Kasumi-1 (cell line): ENCODE measurements around the gene CHN2.

Source experiments
- DNase-seq, 2 experiments: peaks; one replicate each; lab custom pipeline; 2025; lab: John Stamatoyannopoulos, UW

Gene CHN2

DNA sequence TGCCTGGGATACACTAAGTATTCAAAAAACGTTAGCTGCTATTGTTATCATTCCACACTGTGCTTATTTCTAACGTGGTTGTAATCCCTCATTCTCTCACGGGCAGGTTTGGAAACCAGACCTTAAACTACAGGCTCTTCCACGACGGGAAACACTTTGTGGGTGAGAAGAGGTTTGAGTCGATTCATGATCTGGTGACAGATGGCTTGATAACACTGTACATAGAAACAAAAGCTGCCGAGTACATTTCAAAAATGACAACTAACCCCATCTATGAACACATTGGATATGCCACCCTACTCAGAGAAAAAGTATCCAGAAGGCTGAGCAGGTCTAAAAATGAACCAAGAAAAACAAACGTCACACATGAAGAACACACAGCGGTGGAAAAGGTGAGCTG, 205.9 kb downstream of the CHN2 start:
- DNase-seq: no peak

DNA sequence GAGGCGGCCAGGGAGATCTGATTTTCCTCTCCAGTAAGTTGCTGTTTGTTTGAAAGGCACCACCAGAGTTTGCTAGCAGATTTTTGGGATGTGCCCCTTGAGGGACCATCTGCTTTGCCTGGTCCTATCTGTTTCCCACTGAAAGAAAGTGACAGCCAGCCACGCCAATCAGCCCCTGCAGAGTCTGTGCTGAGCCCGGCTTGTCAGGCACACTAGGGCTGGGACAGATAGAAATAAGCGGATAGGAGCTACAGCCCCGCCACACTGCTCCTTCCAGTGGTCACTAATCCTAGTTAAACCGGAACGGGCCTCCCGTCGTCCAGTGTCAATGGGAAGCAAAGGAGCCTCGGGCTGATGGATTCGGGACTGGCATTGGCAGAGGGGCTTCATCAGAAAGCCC, 207.2 kb downstream of the CHN2 start:
- DNase-seq: no peak

DNA sequence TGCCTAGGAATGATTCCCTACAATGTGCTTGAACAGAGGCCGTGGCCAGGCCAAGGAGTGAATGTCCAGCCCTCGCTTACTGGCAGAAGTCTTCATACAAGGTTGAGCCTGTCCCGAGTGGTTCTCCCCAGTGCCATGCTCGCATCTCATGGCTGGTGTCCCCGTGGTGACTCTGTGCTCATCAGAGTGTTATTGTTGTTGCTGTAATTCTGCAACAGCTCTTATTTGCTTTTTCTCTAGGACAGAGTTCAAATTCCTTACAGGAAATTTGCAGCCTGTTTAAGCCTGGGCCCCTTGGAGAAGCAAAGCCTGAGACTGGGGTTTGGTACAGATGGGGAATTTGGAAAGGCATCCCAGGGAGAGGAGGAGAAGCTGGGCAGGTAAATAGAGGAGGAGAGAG, 211.3 kb downstream of the CHN2 start:
- no peak for DNase-seq

DNA sequence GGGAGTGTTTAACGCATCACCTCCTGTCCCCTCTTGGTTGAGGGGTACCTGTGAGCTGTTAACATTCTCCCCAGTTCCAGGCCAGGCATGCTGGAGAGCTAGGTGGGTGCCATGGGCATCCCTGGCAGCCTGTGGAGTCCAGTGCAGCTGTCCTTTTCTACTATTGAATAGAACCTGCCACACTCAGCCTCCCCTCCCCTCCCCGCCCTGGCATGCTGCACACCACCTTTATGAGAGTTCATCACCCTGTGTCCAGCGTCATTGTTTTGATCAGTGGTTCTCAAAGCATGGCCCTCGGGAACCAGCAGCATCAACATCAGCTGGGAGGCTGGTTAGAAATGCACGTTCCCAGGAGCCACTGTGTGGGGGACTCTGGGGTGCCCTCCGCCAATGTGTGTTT, 211.8 kb downstream of the CHN2 start:
- no peak for DNase-seq

DNA sequence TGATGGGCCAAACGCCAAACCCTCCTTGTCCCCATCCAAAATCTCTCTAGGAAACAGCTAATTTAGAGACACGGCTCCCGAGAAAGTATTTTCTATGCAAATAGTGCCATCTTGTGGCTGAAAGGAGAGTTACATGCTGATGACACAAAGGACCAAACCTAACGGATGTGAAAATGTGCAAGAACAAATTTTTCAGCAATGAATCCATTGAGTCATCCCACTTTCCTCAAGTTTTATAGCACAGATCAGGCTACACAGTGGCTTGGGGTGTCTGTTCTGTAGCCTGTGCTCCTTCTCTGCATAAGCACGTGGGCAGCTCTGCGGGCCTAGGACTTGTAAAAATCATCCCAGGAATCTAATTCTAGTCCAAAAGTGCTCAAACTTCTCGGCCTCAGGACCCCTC, 214.3 kb downstream of the CHN2 start:
- DNase-seq: peak; percentile 81 to 91

DNA sequence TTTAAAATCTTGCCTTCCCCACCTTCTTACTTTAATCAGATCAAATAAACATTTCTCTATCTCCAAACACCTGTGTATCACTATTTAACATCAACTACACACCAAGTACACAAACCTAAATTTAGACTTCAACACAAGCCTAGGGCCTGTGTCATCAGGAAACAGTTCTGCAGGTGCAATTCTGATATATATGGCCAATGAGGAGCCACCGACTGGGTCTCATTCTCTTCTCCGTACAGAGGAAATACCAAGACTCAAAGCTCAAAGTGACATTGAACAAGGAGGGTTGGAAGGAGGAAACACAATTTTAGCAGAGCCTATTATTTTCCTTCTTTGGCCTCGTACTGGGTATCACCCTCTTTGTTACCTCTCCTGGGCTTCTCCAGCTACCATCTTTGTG, 216.4 kb downstream of the CHN2 start:
- no peak for DNase-seq

DNA sequence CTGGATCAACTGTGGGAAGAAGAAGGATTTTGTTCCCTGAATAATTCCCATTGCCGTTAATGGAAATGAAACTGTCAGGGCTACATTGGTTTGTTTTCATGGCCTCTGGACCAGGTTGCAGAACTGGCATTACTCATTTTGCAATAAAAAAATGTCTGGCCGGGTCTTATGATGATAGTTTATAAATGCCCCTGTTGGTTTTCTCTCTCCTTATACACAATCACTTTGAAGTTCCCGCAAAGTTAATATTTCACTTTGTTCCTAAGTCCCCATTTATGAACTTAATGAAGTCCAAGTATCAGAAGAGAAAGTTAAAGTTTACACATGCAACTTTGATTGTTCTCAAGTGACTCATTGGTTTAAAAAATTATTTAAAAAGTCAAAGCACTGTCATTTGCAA, 218.3 kb downstream of the CHN2 start:
- no peak for DNase-seq

DNA sequence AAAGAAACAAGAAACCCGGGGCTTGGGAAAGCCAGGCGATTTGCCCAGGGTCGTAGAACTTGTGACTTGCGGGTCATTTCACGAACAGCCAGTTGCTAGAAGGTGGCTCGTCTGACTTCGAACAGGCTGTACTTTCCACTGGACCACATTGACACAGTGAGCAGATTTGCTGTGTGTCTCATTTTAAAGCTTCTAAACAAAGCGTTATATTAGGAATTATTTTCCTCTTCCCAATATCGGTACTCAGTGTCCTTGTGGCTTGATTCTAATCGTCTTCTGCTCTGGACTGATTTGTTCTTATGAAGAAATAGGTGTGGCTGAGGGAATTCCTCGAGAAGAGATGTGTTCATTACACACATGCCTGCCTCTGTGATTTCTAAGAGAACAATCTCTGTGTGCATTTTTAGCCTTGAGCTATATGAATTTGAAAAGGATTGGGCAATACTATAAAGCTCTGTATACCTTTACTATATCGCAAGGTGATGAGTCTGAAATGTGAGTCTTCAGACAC, 219.1 kb downstream of the CHN2 start:
- DNase-seq: no peak

DNA sequence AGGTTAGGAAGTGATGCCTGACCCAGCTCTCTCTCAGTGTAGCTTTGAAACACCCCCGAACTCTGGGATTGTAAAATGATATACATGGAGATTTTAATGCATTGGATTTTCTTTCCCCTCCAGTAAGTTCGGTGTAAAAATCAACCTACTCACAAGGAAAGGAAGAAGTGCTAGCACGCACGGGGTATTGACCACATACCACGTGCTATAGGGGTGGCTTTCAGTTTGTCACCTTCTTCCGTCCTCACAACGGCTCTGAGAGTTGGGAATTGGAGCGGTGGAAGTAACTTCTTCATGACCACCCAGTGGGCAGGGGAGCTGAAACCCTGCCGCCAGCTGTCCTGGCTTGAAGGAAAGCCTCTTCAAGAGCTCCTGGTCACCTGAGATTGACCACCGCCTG, 219.6 kb downstream of the CHN2 start:
- no peak for DNase-seq

DNA sequence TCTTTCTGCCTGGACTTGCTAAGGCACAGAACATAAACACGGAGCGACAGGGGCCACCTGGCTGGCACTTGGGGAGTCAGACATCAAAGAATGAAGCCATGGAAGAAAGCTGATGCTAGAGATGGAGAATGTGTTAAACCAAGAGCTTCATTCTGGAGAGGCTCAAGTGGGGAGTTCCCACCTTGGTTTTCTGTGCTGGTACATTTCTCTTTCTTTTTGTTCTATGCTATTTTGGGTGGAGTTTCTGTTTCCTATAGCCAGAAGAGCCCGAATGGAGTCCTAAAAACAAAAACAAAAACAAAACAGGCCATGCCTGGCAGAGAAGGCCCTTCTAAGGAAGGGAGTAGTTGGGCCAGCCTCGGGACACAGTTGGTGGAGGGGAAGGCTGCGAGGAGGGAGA, 220.6 kb downstream of the CHN2 start:
- no peak for DNase-seq

DNA sequence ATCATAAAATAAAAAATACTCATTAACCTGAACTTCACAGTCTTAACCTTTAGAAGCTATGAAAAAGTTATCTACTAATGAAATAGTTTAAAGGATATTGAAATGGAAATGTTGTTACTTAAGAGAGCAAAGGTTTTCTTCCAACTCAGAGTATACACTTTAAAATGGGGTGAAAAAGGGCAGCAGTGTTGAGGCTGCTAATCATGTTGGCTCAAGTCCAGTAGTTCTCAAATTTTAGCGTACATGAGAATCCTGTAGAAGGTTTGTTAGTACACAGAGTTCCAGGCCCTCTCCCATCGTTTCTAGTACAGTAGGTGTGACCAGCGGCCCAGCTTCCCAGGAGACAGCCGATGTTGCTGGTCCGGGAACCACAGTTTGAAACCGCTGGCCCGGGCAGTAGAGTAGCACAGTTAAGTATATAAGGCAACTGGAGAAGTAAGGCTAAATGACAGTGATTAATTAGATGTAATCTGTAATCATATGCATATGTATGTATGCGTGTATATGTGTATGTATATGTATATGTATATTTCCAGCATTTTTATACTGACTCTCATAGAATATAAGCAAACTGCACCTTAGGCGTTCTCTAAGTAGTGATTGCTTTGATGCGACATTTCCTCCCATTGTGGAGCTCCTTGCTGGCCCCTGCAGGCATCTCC, 221.8 kb downstream of the CHN2 start:
- no peak for DNase-seq

DNA sequence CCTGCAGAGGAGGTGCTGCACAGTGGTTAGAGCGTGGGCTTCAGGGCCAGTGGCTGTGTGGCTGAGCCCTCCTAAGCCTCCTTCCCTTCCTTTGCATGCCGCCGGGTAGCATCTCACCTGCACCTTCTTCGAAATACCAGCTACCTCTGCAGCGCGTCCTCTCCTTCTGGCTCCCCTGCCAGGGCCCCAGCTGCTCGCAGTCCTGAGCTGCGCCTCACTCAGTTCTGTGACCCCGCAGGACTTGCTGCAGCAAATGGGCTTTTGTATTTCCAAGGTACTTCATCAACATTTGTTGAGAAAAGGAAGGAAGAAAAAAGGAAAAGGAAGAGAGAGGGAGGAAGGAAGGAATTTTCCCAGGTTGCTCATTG, 222.3 kb downstream of the CHN2 start:
- DNase-seq: no peak

DNA sequence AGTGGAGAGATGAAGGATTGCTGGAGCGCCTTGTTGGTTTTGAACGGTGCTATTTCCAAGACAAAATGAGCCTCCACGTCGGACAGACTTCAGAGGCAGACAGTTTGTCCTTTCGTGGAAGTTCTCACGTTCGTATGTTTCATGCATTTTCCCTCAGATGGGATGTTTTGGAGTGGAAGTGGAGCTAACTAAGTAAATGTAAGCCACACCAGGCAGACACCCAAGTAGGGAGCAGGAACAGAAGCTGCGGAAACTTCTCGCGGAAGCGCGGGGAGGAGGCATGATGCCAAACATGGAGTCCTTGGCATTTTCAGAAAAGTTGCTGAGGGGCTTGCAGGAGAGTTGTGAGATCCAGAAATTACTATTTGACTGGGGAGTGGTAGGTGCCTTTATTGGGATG, 223.5 kb downstream of the CHN2 start:
- no peak for DNase-seq

DNA sequence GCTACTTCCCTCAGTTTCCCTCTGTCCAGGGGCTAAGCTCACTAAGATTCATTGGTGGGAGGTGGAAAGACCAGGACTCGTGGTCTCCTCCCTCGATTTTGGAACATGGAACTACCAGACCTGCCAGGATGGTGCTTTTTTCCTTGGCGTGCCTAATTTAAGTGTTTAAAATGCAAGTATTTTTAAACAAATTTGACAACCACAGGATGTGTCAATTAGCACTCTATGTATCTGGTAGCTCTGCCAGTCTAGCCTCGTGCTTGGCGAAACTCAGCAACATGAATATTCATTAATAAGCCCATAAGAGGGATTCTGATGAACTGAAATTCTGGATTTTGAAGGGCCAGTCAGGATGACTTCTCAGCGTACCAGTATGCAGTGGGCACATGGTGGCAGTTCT, 224.1 kb downstream of the CHN2 start:
- DNase-seq: no peak

DNA sequence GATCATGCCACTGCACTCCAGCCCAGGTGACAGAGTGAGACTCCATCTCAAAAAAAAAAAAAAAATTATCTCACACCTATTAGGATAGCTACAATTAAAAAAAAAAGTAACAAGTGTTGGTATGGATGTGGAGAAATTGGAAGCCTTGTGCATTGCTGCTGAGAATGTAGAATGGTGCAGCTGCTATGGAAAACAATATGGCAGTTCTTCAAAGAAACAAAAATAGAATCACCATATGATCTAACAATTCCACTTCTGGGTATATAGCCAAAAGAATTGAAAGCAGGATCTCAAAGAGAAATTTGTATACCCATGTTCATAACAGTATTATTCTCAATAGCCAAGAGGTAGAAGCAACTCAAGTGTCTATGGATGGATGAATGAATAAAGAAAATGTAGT, 225.4 kb downstream of the CHN2 start:
- DNase-seq: no peak

DNA sequence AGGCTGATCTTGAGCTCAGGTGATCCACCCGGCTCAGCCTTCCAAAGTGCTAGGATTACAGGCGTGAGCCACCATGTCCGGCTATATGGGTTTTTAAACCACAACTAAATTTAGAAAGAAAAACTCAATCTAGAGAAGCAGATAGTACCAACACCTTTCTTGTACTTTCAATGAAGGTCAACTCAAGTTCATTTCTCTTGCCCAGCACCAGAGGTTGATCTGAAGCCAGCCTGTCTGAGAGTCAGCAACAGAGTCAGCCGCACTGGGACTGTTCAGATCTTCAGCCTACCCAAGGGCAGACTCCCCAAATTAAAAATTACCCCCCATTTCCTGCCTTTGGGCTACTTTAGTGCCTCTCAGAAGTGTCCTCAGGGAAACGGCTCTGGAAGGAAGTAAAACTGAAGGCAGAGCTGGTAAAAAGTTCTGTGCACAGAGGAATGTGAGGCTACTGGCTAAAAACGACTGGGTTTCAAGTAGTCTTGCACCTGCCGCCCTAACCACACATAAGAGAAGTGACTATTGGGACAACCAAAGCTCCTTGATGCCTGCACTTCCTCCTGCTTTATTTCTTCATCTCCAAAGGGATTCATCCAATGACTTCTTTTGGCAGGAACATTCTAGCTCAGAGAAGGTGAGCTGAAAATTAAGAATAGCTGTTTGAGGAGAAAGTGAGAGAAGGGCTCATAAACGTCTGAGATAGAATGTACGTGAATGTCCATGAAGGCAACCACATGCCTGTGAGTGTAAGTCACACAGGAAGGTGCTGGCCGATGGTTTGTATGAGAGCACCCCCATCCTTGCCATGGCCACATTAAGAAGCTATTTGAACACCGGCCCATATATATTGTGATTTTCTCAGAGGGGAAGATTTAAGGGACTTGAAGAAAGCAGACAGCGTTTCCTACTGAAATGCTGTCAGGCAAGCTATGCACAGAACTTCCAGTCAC, 226.7 kb downstream of the CHN2 start:
- DNase-seq: no peak

DNA sequence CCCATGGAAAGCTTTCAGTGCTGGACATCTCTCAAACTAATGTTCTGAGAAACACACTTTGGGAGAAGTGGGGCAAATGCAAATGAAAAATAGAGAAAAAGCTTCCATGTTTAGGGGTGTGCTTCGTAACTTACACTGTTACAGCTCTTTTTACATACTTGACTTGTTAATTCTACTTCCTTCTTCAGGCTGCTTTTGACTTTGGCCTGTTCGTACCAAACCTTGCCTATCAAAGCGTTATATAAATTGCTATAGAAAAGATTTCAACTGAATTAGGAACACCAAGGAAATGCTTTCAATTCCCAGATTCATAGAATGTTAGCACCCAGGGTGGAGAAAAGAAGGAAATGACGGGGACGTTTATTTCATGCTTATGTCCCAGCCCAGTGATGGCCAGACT, 228.3 kb downstream of the CHN2 start:
- DNase-seq: no peak

DNA sequence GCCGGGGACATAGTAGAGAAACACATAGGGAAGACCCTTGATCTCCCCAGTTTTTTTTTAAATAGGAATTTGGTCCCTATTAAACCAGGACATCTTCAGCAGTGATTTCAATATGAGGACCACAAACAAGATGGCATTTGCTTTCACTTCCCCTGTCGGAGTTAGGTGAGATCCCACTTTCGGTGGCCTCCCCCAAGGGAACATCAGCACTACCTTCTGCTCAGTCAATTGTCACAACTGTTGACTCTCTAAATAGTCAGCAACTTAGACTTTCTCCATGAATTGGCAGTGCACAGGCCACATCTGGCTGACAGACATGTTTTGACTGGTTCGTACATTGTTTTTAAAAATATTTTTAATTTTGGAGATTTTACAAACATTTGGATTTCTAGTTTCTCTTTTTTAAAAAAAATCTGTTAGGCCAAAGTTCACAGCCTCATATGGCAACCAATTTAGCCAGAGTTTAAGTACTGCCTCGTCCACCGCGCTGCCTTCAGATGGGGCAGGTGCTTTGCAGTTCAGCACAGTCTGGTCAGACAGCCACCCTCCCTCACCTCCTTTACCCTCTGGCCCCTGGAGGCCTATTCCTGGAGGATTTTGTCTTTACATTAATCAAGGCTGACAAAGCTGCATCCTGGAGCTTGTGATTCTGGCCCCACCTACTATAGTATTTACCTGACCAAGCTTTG, 229.9 kb downstream of the CHN2 start:
- no peak for DNase-seq

DNA sequence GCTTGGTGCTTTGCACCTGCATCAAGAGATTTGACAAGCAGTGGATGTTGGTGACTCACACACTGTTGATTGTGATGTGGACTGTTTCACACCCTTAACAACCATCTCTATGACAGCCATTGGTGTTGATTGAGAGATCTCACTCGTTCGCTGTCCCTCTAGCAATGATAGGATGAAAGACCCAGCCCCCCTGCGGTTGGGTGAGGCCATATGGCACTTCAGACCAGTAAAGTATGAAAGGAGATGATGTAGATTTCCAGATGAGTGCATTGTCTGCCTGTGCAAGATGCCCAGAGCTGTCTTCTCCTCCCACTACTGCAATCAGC, 230.4 kb downstream of the CHN2 start:
- no peak for DNase-seq

DNA sequence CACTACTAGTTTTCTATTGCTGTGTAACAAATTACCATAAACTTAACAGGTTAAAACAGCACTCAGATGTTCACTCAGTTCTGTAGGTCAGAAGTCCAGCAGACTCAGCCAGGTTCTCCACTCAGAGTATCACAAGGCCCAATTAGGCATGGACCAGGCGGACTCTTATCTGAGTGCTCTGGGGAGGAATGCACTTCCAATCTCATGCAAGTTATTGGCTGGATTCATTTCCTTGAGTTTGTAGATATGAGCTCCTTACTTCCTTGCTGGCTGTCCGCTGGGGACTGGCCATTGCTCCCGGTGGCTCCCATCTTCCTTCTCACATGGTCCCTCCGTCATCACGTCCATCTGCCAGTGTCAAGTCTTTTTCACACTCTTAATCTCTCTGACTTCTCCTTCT, 232.0 kb downstream of the CHN2 start:
- no peak for DNase-seq

DNA sequence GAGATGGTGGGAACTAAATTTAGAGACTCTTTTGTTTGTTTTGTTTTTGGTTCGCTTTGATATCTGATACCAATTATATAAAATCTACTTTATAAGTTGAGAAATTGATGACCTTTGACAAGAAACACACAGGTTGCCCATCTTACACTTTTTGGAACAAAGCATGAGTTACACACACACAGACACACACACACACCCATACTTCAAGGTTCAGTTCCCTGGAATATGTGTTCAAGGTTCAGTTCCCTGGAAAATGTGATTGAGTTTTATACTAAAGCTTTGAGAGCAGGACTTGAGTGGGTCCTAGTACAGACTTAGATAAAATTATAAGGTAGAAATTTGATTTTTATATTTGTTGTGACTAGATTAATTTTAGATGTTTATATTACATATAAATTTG, 234.8 kb downstream of the CHN2 start:
- no peak for DNase-seq

DNA sequence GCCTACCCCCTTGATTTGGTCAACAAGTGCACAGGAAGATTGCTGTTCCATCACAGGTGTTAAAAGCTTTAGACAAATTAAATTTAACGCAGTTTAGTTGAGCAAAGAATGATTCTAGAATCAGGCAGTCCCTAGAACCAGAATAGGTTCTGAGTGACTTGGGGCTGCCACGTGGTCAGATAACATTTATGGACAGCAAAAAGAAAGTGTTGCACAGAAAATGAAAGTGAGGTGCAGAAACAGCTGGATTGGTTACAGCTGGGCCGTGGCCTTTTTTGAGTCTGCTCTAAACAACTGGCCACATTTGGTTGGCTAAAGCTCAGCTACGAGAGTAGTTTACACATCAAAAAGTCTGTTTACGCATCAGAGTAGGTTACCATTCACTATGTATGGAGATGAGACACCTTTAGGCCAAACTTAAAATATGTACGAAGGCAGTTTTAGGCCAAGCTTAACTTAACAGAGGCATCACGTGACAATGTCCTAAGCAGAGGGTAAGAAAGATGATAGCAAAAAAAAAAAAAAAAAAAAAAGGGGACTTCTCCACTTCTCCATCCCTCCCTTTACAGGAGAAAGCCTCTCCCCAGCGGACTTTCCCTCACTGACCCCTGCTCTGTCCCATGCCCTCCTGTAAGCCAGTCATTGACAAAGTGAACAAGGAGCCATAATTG, 235.8 kb downstream of the CHN2 start:
- no peak for DNase-seq

DNA sequence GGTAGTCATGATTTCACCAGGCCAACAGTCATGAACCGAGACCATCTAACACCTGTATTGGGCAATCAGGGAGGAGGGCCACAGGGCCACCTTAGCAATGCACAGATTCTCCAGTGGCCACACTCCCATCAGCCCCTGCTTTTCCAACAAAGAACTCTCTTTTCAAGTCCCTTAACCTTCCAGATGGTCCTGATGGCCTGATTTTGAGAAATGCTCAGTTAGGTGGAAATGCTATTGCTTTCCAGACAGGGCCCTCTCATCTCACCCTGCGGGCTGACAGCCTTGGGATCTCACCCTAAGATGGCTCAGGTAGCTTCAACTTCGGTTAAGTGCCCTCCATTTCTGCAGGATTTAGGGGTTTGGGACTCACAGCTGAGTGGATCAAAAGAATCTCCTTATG, 237.1 kb downstream of the CHN2 start:
- no peak for DNase-seq
